Activated T-cell treated with anti-CD3 and anti-CD28 coated beads, Interleukin-2, amount 50 U/mL, for 48 hours (primary cell): ENCODE measurements around the gene ACTA2.
A peak's percentile ranks its signal among the peaks of the same experiment; 100 is the strongest.

ENCODE experiments used
- DNase-seq, 2 experiments: peaks; one replicate each; pipeline ENCODE4 v3.0.0-alpha.2; 2020

The ACTA2 gene

GRCh38 chr10:88952647-88953111, at the start of gene ACTA2:
TSS of gene ACTA2 (minus strand) at chr10:88952773. CDS start at chr10:88948930, 3,843 bp downstream.
- DNase-seq: no peak

- no peak for DNase-seq
Measured at GRCh38 chr10:89001729-89002072, 49.1 kb upstream of the ACTA2 start.

GRCh38 chr10:89001024-89001728, 48.6 kb upstream of the ACTA2 start:
- DNase-seq: no peak

GRCh38 chr10:88999625-89000024, 47.1 kb upstream of the ACTA2 start:
- DNase-seq: no peak

GRCh38 chr10:88996927-88997326, 44.4 kb upstream of the ACTA2 start:
- DNase-seq: no peak

GRCh38 chr10:88995156-88995876, 42.7 kb upstream of the ACTA2 start:
- no peak for DNase-seq

- DNase-seq: no peak
Measured at GRCh38 chr10:88994019-88994418, 41.4 kb upstream of the ACTA2 start.

- DNase-seq: no peak
Measured at GRCh38 chr10:88992921-88993524, 40.5 kb upstream of the ACTA2 start.

GRCh38 chr10:88991899-88992320, 39.3 kb upstream of the ACTA2 start:
- no peak for DNase-seq

GRCh38 chr10:88991161-88991898, 38.8 kb upstream of the ACTA2 start:
- peak; percentile 87 for DNase-seq

- DNase-seq: peak; percentile 85
Measured at GRCh38 chr10:88990384-88991160, 38.0 kb upstream of the ACTA2 start, which contains the start of gene FAS. TSS of gene FAS (plus strand) at chr10:88990798. CDS start at chr10:88990877, 79 bp downstream.

GRCh38 chr10:88989824-88990383, 37.3 kb upstream of the ACTA2 start:
- DNase-seq: no peak

- DNase-seq: no peak
Measured at GRCh38 chr10:88989423-88989822, 36.9 kb upstream of the ACTA2 start.

GRCh38 chr10:88987840-88988239, 35.3 kb upstream of the ACTA2 start:
- no peak for DNase-seq

- DNase-seq: no peak
Measured at GRCh38 chr10:88987243-88987725, 34.7 kb upstream of the ACTA2 start.

GRCh38 chr10:88986549-88987242, 34.1 kb upstream of the ACTA2 start:
- no peak for DNase-seq

GRCh38 chr10:88984525-88984924, 32.0 kb upstream of the ACTA2 start:
- DNase-seq: no peak

- no peak for DNase-seq
Measured at GRCh38 chr10:88983939-88984338, 31.4 kb upstream of the ACTA2 start.

GRCh38 chr10:88983206-88983605, 30.6 kb upstream of the ACTA2 start:
- no peak for DNase-seq

GRCh38 chr10:88982366-88982765, 29.8 kb upstream of the ACTA2 start:
- no peak for DNase-seq

- DNase-seq: no peak
Measured at GRCh38 chr10:88981435-88981834, 28.9 kb upstream of the ACTA2 start.
